ENCODE data around the gene PCSK4.

GRCh38 chr19:1441677-1442438 lies 48.3 kb downstream of the PCSK4 start:
- TF ChIP-seq CTCF (IDR thresholded peaks at IDR 0.05) (no peak), EP300 (IDR thresholded peaks at IDR 0.05) (no peak)
